Panc1 (cell line): Measurements from ENCODE around the gene KCNG2. TPM values are rescaled to one million over a fixed set of nuclear protein-coding genes. Genes with fewer than 3 reads are reported as not detected.

Experiments
- ATAC-seq: fragments of 200-7000 bp; cut with Tn5 transposase; 2 replicates; pipeline ENCODE4 v1.9.1; 2020; ENCODE audit warnings: mild to moderate bottlenecking, moderate library complexity
- BruUV-seq: library from RNA; stranded (reverse); fragments of 400-500 nt; replicated peaks from 2 replicates; lab custom pipeline; 2021; lab: Mats Ljungman, UMichigan
- CTCF ChIA-PET: fragments of 300-600 bp; sonication (Branson Sonifier 250); formaldehyde crosslinking; loops from one replicate; lab custom pipeline; 2022; ENCODE audit warnings: antibody characterized with exemption; lab: Charles Lee
- POLR2A ChIA-PET: fragments of 300-600 bp; sonication (Branson Sonifier 250); formaldehyde crosslinking; loops from one replicate; lab custom pipeline; 2022; ENCODE audit warnings: antibody characterized with exemption; lab: Charles Lee
- DNase-seq: peaks from one replicate; pipeline ENCODE4 v3.0.0-alpha.2; 2010; ENCODE audit warnings: low read depth, low spot score
- H3K27ac ChIP-seq: 2 replicates; pipeline ENCODE4 v1.5.1; 2011; ENCODE audit warnings: mild to moderate bottlenecking, low read length, inconsistent platforms
- H3K27me3 ChIP-seq: fragments of 200-500 bp; sonication (Bioruptor generic); 2 replicates; pipeline ENCODE4 v1.6.0; 2014; ENCODE audit warnings: low read length, inconsistent platforms; ENCODE audit not compliant: control insufficient read depth, insufficient read depth
- H3K36me3 ChIP-seq: fragments of 200-500 bp; sonication (Bioruptor generic); 2 replicates; pipeline ENCODE4 v1.5.1; 2014; ENCODE audit warnings: inconsistent platforms, mild to moderate bottlenecking, low read length, moderate library complexity; ENCODE audit not compliant: control insufficient read depth, insufficient read depth
- H3K4me1 ChIP-seq: 2 replicates; pipeline ENCODE4 v1.5.1; 2011; ENCODE audit warnings: inconsistent platforms, mild to moderate bottlenecking, low read length, moderate library complexity; ENCODE audit not compliant: control insufficient read depth, insufficient read depth
- H3K4me3 ChIP-seq, 2 experiments: 2 replicates each; pipeline ENCODE4 v1.5.1; 2011 to 2012; ENCODE audit warnings: low read depth in 2 of 2, low read length in 2 of 2, mild to moderate bottlenecking in 2 of 2, inconsistent platforms in 1 of 2, moderate library complexity in 1 of 2
- H3K9me3 ChIP-seq: fragments of 200-500 bp; sonication (Bioruptor generic); 2 replicates; pipeline ENCODE4 v1.5.1; 2014; ENCODE audit warnings: low read depth, mild to moderate bottlenecking, inconsistent platforms, low read length, moderate library complexity; ENCODE audit not compliant: control insufficient read depth, insufficient read depth
- POLR2AphosphoS5 ChIP-seq: IDR thresholded peaks from 2 replicates; pipeline ENCODE4 v1.6.1; 2012; ENCODE audit warnings: mild to moderate bottlenecking, low read depth, low read length, moderate library complexity
- REST ChIP-seq, 2 experiments: IDR thresholded peaks; 2 replicates each; pipeline ENCODE4 v1.6.1; 2011 to 2012; ENCODE audit warnings: low read depth in 2 of 2, control low read depth in 1 of 2, low read length in 1 of 2, mild to moderate bottlenecking in 1 of 2, moderate library complexity in 1 of 2; ENCODE audit not compliant: insufficient read depth in 1 of 2
- SIN3A ChIP-seq: IDR thresholded peaks from 2 replicates; pipeline ENCODE4 v1.6.1; 2012; ENCODE audit warnings: low read depth, mild to moderate bottlenecking, low read length, moderate library complexity, borderline replicate concordance; ENCODE audit not compliant: insufficient read depth
- TCF7L2 ChIP-seq: IDR thresholded peaks from 2 replicates; pipeline ENCODE4 v1.6.1; 2011; ENCODE audit warnings: mild to moderate bottlenecking, low read depth, low read length, inconsistent platforms
- in situ Hi-C: cut with HindIII; loops from 2 replicates; pipeline ENCODE4 v1.10.0; 2016; ENCODE audit warnings: low sequenced_read_pairs, low pct_unique_long_range_greater_than_20kb
- intact Hi-C: fragments of 100-400 bp; cut with micrococcal nuclease; formaldehyde crosslinking; loops from one replicate; pipeline ENCODE4 v1.10.0; 2022; ENCODE audit not compliant: unreplicated experiment
- total RNA-seq: library from RNA; stranded (reverse); gene quantifications from one replicate; pipeline ENCODE4 v1.2.1, GENCODE V29; 2021; ENCODE audit not compliant: unreplicated experiment
- TF ChIP-seq, protein P1 (sequence below): fragments of 450-650 bp; IDR thresholded peaks from 2 replicates; pipeline ENCODE4 v1.5.1; 2017; ENCODE audit warnings: mild to moderate bottlenecking

KCNG2 gene
- total RNA-seq, 1 experiment from 2014 or later, result not detected

- H3K9me3 ChIP-seq, result peaks cover 21% of the 10 kb centered on the region
- no peak overlapping the region for H3K4me3 ChIP-seq
- no peaks in the 10 kb centered on the region for H3K27me3 ChIP-seq
- TF ChIP-seq TCF7L2 (no peak), POLR2AphosphoS5 (no peak)
- TF ChIP-seq, protein P1, sequence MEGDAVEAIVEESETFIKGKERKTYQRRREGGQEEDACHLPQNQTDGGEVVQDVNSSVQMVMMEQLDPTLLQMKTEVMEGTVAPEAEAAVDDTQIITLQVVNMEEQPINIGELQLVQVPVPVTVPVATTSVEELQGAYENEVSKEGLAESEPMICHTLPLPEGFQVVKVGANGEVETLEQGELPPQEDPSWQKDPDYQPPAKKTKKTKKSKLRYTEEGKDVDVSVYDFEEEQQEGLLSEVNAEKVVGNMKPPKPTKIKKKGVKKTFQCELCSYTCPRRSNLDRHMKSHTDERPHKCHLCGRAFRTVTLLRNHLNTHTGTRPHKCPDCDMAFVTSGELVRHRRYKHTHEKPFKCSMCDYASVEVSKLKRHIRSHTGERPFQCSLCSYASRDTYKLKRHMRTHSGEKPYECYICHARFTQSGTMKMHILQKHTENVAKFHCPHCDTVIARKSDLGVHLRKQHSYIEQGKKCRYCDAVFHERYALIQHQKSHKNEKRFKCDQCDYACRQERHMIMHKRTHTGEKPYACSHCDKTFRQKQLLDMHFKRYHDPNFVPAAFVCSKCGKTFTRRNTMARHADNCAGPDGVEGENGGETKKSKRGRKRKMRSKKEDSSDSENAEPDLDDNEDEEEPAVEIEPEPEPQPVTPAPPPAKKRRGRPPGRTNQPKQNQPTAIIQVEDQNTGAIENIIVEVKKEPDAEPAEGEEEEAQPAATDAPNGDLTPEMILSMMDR, result no peak
- no peak overlapping the region for H3K27ac ChIP-seq
- DNase-seq (no peak), ATAC-seq (no peak)
- no peaks in the 10 kb centered on the region for H3K36me3 ChIP-seq
- POLR2A ChIA-PET, result no interaction called here
- no peaks in the 10 kb centered on the region for H3K4me1 ChIP-seq
- BruUV-seq, result no TSS peak
- intact Hi-C loops, result no loop called here
- CTCF ChIA-PET, result no interaction called here
- in situ Hi-C loops, result no loop called here
These were observed 103.9 kb downstream of the KCNG2 start for GRCh38 chr18:79901665-79902064.

DNA sequence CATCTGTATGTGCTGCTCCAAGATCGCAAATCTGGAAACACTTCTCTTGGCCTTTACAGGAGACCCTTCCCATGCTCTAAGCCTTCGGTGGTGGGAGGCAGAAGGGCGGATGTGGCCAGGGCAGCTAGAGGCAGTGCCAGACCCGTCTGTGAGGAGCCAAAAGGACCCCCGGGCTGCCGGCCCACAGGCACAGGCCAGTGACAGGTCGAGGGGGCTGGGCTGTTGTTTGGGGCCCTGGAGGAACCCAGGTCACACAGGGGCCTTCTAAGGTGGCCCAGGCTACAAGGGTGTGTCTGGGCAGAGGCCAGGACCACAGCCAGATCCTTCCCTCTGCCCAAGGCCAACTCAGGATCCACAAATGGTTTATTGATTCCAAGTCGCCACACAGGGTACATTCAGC is 104.3 kb downstream of the KCNG2 start:
- no peak for ATAC-seq
- in situ Hi-C loops, result no loop called here
- Histone ChIP-seq H3K4me1 (no peaks in the 10 kb centered on the region), H3K4me3 (no peak overlapping the region), H3K9me3 (peaks cover 17% of the 10 kb centered on the region), H3K27ac (no peak overlapping the region), H3K36me3 (no peaks in the 10 kb centered on the region), H3K27me3 (no peaks in the 10 kb centered on the region)
- ChIA-PET POLR2A (no interaction called here), CTCF (no interaction called here)
- TF ChIP-seq POLR2AphosphoS5, result no peak
- TF ChIP-seq, protein P1, result no peak
- no peak for TF ChIP-seq SIN3A
- TF ChIP-seq REST (IDR thresholded peaks at IDR 0.05; ENCODE audit: insufficient read depth in 1 of 2, low read depth in 2 of 2, low read length in 1 of 2), result no peak
- no peak for TF ChIP-seq TCF7L2
- DNase-seq, result no peak
- no TSS peak for BruUV-seq
- intact Hi-C loops, result no loop called here
